ENCODE results near the gene SLC2A9. TPM values are rescaled to one million over a fixed set of nuclear protein-coding genes. Genes with fewer than 3 reads are reported as not detected.

SLC2A9 gene
- total RNA-seq, 2 donors from 2014 or later: 0.95 to 1.9 TPM

DNA sequence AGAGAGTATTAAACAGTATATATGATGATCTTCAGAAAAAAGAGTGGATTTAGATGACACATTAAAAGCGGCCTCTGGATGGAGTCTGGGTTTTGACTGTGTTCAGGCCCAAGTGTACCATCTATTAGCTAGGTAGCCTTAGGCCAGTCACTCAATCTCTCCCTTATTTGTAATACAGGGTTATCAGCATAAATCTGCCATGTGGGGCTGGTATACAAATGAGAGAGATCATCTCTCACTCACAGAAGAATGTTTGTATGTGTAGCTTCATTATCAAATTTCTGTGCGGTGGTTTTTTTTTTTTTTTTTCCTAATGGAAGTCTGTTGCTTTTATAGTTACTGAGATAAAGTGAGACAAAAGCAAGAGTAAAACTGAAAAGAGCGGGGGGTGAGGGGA is 12.7 kb downstream of the SLC2A9 start:
- H3K36me3 ChIP-seq (ENCODE audit: control insufficient read depth, insufficient read depth, low read length): no peaks in the 10 kb centered on the region

DNA sequence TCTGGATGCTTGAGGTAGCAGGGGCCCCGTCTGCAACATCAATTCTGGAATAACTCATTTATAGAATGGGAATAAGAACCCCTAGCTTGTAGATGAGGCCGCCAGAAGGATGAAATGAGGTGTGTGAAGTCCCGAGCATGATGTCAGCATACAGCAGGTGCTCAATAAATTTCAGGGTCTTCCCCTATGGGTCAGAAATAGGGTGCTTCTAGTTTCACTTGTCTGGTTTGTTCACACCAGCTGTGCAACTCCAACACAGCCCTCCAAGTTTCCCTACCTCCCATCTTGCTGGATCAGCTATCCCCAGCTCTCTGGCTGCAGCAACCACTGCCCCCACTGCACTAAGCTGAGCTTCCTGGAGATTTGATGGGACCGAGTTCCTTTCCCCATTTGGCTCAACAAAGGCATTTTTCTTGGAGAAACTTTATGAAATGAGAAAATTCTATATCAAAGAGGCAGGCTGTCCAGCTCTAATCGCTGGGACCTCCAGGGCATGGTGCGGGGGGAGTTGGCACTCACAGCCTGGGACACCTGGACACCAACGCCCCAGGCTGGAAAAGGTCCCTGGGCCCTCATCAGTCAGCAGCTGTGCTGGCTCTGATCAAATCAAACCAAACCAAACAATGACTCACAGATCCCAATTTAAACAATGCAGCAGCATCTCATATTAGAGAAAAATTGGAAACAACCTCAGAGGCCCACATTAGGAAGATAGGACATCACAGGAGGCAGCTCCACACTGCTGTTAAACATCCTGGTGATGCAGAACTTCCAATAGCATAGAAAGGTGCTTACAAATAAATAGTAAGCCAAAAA is 13.3 kb downstream of the SLC2A9 start:
- TF ChIP-seq, protein P1, sequence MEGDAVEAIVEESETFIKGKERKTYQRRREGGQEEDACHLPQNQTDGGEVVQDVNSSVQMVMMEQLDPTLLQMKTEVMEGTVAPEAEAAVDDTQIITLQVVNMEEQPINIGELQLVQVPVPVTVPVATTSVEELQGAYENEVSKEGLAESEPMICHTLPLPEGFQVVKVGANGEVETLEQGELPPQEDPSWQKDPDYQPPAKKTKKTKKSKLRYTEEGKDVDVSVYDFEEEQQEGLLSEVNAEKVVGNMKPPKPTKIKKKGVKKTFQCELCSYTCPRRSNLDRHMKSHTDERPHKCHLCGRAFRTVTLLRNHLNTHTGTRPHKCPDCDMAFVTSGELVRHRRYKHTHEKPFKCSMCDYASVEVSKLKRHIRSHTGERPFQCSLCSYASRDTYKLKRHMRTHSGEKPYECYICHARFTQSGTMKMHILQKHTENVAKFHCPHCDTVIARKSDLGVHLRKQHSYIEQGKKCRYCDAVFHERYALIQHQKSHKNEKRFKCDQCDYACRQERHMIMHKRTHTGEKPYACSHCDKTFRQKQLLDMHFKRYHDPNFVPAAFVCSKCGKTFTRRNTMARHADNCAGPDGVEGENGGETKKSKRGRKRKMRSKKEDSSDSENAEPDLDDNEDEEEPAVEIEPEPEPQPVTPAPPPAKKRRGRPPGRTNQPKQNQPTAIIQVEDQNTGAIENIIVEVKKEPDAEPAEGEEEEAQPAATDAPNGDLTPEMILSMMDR (conservative IDR thresholded peaks at IDR 0.05): no peak
- Mint-ChIP-seq H3K4me3 (no peak overlapping the region), H3K27ac (no peak overlapping the region), H3K27me3 (ENCODE audit: insufficient read depth) (peaks cover 4% of the 10 kb centered on the region), H3K4me1 (no peaks in the 10 kb centered on the region), H3K36me3 (ENCODE audit: low read depth) (no peaks in the 10 kb centered on the region), H3K9me3 (no peaks in the 10 kb centered on the region)
- no peak for DNase-seq
- H3K9ac ChIP-seq (ENCODE audit: extremely low read depth, low read length, poor library complexity, severe bottlenecking): no peak overlapping the region
- no peaks in the 10 kb centered on the region for H3K27me3 ChIP-seq (ENCODE audit: control insufficient read depth, insufficient read depth, low read length, poor library complexity, severe bottlenecking)
- H3K36me3 ChIP-seq (ENCODE audit: control insufficient read depth, insufficient read depth, low read length): no peaks in the 10 kb centered on the region
- H3K9me3 ChIP-seq (ENCODE audit: control insufficient read depth, low read length): no peaks in the 10 kb centered on the region
- no peaks in the 10 kb centered on the region for H3K4me1 ChIP-seq (ENCODE audit: control insufficient read depth, insufficient read depth, low read length)
- H3K27ac ChIP-seq (ENCODE audit: low read depth, low read length): peak overlapping the region; percentile 84
- WGBS, 2 experiments (ENCODE audit: insufficient coverage in 1 of 2, insufficient read length in 1 of 2): 75 to 81% methylated on average over 7 of the region's 7 CpGs
- H3K4me3 ChIP-seq (ENCODE audit: low read length): no peak overlapping the region

More for the DNA sequence above, 12.7 kb downstream of the SLC2A9 start:
- 99 to 100% methylated on average over 2 to 3 of the region's 3 CpGs for WGBS, 2 experiments (ENCODE audit: insufficient coverage in 1 of 2, insufficient read length in 1 of 2)
- no peak for DNase-seq
- Histone ChIP-seq H3K4me3 (ENCODE audit: low read length) (no peak overlapping the region), H3K27me3 (ENCODE audit: control insufficient read depth, insufficient read depth, low read length, poor library complexity, severe bottlenecking) (no peaks in the 10 kb centered on the region), H3K27ac (ENCODE audit: low read depth, low read length) (peak overlapping the region; percentile 84), H3K4me1 (ENCODE audit: control insufficient read depth, insufficient read depth, low read length) (no peaks in the 10 kb centered on the region), H3K9me3 (ENCODE audit: control insufficient read depth, low read length) (no peaks in the 10 kb centered on the region), H3K9ac (ENCODE audit: extremely low read depth, low read length, poor library complexity, severe bottlenecking) (no peak overlapping the region)
- Mint-ChIP-seq H3K4me1 (no peaks in the 10 kb centered on the region), H3K9me3 (no peaks in the 10 kb centered on the region), H3K27ac (no peak overlapping the region), H3K27me3 (ENCODE audit: insufficient read depth) (peaks cover 4% of the 10 kb centered on the region), H3K36me3 (ENCODE audit: low read depth) (no peaks in the 10 kb centered on the region), H3K4me3 (no peak overlapping the region)
- TF ChIP-seq, protein P1 (conservative IDR thresholded peaks at IDR 0.05): no peak

DNA sequence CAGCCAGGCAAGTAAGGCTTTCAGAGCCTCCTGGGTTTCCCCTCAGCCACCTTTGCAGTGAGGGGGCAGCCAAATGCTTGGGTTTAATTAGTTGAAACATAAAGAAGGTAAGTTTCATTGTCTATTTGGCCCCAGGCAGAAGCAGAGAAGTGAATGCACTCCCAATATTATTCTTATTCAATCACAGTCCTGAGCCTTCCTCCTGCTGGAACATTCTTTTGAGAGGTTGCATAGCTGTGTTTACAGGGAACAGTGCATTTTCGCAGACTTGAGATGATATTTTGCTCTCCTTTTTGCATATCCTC is 13.9 kb downstream of the SLC2A9 start:
- no peak overlapping the region for H3K4me3 ChIP-seq (ENCODE audit: low read length)
- H3K27ac Mint-ChIP-seq: no peak overlapping the region
- DNase-seq: no peak
- H3K4me3 Mint-ChIP-seq: no peak overlapping the region
- H3K9me3 ChIP-seq (ENCODE audit: control insufficient read depth, low read length): no peaks in the 10 kb centered on the region
- peaks cover under 1% of the 10 kb centered on the region for H3K27me3 Mint-ChIP-seq (ENCODE audit: insufficient read depth)
- H3K4me1 ChIP-seq (ENCODE audit: control insufficient read depth, insufficient read depth, low read length): no peaks in the 10 kb centered on the region
- whole genome bisulfite sequencing, 2 experiments (ENCODE audit: insufficient coverage in 1 of 2, insufficient read length in 1 of 2): 98 to 100% methylated on average over 1 of the region's 1 CpG
- no peaks in the 10 kb centered on the region for H3K4me1 Mint-ChIP-seq
- TF ChIP-seq, protein P1 (conservative IDR thresholded peaks at IDR 0.05): no peak
- H3K36me3 Mint-ChIP-seq (ENCODE audit: low read depth): no peaks in the 10 kb centered on the region
- H3K9me3 Mint-ChIP-seq: no peaks in the 10 kb centered on the region
- no peaks in the 10 kb centered on the region for H3K27me3 ChIP-seq (ENCODE audit: control insufficient read depth, insufficient read depth, low read length, poor library complexity, severe bottlenecking)
- H3K36me3 ChIP-seq (ENCODE audit: control insufficient read depth, insufficient read depth, low read length): no peaks in the 10 kb centered on the region
- peak overlapping the region; percentile 84 for H3K27ac ChIP-seq (ENCODE audit: low read depth, low read length)
- no peak overlapping the region for H3K9ac ChIP-seq (ENCODE audit: extremely low read depth, low read length, poor library complexity, severe bottlenecking)

Measured in endodermal cell (in vitro differentiated cells).